Upper lobe of right lung (tissue), 1 donor: ENCODE measurements around the gene SMIM35. TPM values are rescaled to one million over a fixed set of nuclear protein-coding genes. Genes with fewer than 3 reads are reported as not detected.

ENCODE experiments used
- ATAC-seq: fragments of 200-7000 bp; cut with Tn5 transposase; one replicate; pipeline ENCODE4 v1.9.1; 2020; ENCODE audit warnings: mild to moderate bottlenecking, moderate library complexity
- DNase-seq: peaks from one replicate; pipeline ENCODE4 v3.0.0-alpha.2; 2020
- H3K27ac ChIP-seq: fragments of 200-600 bp; one replicate; pipeline ENCODE4 v1.8.0; 2022
- H3K27me3 ChIP-seq: fragments of 200-600 bp; one replicate; pipeline ENCODE4 v1.8.0; 2022; ENCODE audit warnings: mild to moderate bottlenecking
- H3K36me3 ChIP-seq: fragments of 200-600 bp; one replicate; pipeline ENCODE4 v1.8.0; 2022
- H3K4me1 ChIP-seq: fragments of 200-600 bp; one replicate; pipeline ENCODE4 v1.8.0; 2022
- H3K4me3 ChIP-seq: fragments of 200-600 bp; one replicate; pipeline ENCODE4 v1.8.0; 2022; ENCODE audit warnings: mild to moderate bottlenecking
- H3K9me3 ChIP-seq: fragments of 200-600 bp; one replicate; pipeline ENCODE4 v1.8.0; 2022
- CTCF ChIP-seq: fragments of 200-600 bp; IDR thresholded peaks from one replicate; pipeline ENCODE4 v1.8.0; 2022; ENCODE audit warnings: antibody characterized with exemption
- intact Hi-C: fragments of 100-400 bp; cut with DNase I; formaldehyde crosslinking; loops from one replicate; pipeline ENCODE4 v1.11.0; 2022
- total RNA-seq: library from RNA; stranded (reverse); fragmentation: NEBNext Ultra II Directional; extraction: Animal tissue kit (Norgen Biotek cat#: 25700); gene quantifications from one replicate; pipeline ENCODE4 v1.2.1, GENCODE V29; 2021
- donor health status: DM: no; HTN: yes; CAD: no; lungs with severe emphysema.

Gene SMIM35
- total RNA-seq, 1 donor from 2014 or later, result not detected

GRCh38 chr11:118004543-118005223, 82.1 kb downstream of the SMIM35 start:
- no peak for DNase-seq
- Histone ChIP-seq H3K27me3 (no peaks in the 10 kb centered on the region), H3K9me3 (no peaks in the 10 kb centered on the region), H3K36me3 (no peaks in the 10 kb centered on the region), H3K4me1 (peaks cover 36% of the 10 kb centered on the region), H3K4me3 (no peak overlapping the region), H3K27ac (no peak overlapping the region)
- no peak for TF ChIP-seq CTCF
- no peak for ATAC-seq
- intact Hi-C loops, result no loop called here

GRCh38 chr11:118003456-118003855, 83.3 kb downstream of the SMIM35 start:
- no peaks in the 10 kb centered on the region for H3K9me3 ChIP-seq
- peak overlapping the region; percentile 66 for H3K27ac ChIP-seq
- H3K4me1 ChIP-seq, result peaks cover 31% of the 10 kb centered on the region
- H3K36me3 ChIP-seq, result no peaks in the 10 kb centered on the region
- intact Hi-C loops, result no loop called here
- no peak for TF ChIP-seq CTCF
- no peaks in the 10 kb centered on the region for H3K27me3 ChIP-seq
- ATAC-seq (no peak), DNase-seq (no peak)
- H3K4me3 ChIP-seq, result no peak overlapping the region

- no peak overlapping the region for H3K4me3 ChIP-seq
- H3K36me3 ChIP-seq, result no peaks in the 10 kb centered on the region
- DNase-seq (no peak), ATAC-seq (peak; percentile 66)
- H3K27me3 ChIP-seq, result no peaks in the 10 kb centered on the region
- TF ChIP-seq CTCF, result no peak
- peak overlapping the region; percentile 66 for H3K27ac ChIP-seq
- intact Hi-C loops, result no loop called here
- H3K9me3 ChIP-seq, result no peaks in the 10 kb centered on the region
- H3K4me1 ChIP-seq, result peaks cover 30% of the 10 kb centered on the region
These were observed 84.0 kb downstream of the SMIM35 start for GRCh38 chr11:118002541-118003423.

GRCh38 chr11:118002010-118002540, 84.7 kb downstream of the SMIM35 start:
- no peak overlapping the region for H3K4me3 ChIP-seq
- intact Hi-C loops, result no loop called here
- ATAC-seq (no peak), DNase-seq (no peak)
- H3K27me3 ChIP-seq, result no peaks in the 10 kb centered on the region
- TF ChIP-seq CTCF, result no peak
- peak overlapping the region; percentile 66 for H3K27ac ChIP-seq
- peaks cover 30% of the 10 kb centered on the region for H3K4me1 ChIP-seq
- H3K36me3 ChIP-seq, result no peaks in the 10 kb centered on the region
- H3K9me3 ChIP-seq, result no peaks in the 10 kb centered on the region

- no peak for DNase-seq
- Histone ChIP-seq H3K4me1 (peaks cover 26% of the 10 kb centered on the region), H3K4me3 (no peak overlapping the region), H3K9me3 (no peaks in the 10 kb centered on the region), H3K27ac (peak overlapping the region; percentile 66), H3K36me3 (peaks cover 2% of the 10 kb centered on the region), H3K27me3 (no peaks in the 10 kb centered on the region)
- no peak for TF ChIP-seq CTCF
- intact Hi-C loops, result no loop called here
- ATAC-seq, result no peak
These were observed 85.2 kb downstream of the SMIM35 start for GRCh38 chr11:118001494-118001971.
